IMR-90 (cell line): ENCODE results near the gene METTL4. TPM values are rescaled to one million over a fixed set of nuclear protein-coding genes. Genes with fewer than 3 reads are reported as not detected.

Experiments used
- ATAC-seq: fragments of 200-7000 bp; cut with Tn5 transposase; 2 replicates; pipeline ENCODE4 v1.9.1; 2020; ENCODE audit warnings: low read depth, mild to moderate bottlenecking, moderate library complexity
- BruUV-seq: library from RNA; stranded (reverse); fragments of 400-500 nt; replicated peaks from 2 replicates; lab custom pipeline; 2021; lab: Mats Ljungman, UMichigan
- CTCF ChIA-PET: fragments of 300-600 bp; formaldehyde crosslinking; extraction: SDS; loops from one replicate; lab custom pipeline; 2021; ENCODE audit warnings: antibody characterized with exemption; lab: Yijun Ruan, JAX
- POLR2A ChIA-PET: fragments of 300-600 bp; sonication (Branson Sonifier 250); formaldehyde crosslinking; loops from one replicate; lab custom pipeline; 2022; ENCODE audit warnings: antibody characterized with exemption; ENCODE audit not compliant: unreplicated experiment; lab: Charles Lee
- DNase-seq: peaks from one replicate; pipeline ENCODE4 v3.0.0; 2013
- H2AFZ ChIP-seq: replicated peaks from 2 replicates; pipeline ENCODE3; 2013; ENCODE audit warnings: low read length, mild to moderate bottlenecking; ENCODE audit not compliant: poor library complexity
- H2AK5ac ChIP-seq: 2 replicates; pipeline ENCODE4 v1.6.1; 2013; ENCODE audit warnings: low read depth, low read length, inconsistent platforms
- H2AK9ac ChIP-seq: replicated peaks from 2 replicates; pipeline ENCODE3; 2013; ENCODE audit warnings: mild to moderate bottlenecking, low read depth, low read length, moderate library complexity; ENCODE audit not compliant: poor library complexity
- H2BK120ac ChIP-seq: 2 replicates; pipeline ENCODE4 v1.6.1; 2013; ENCODE audit warnings: low read depth, low read length, inconsistent platforms
- H2BK15ac ChIP-seq: 3 replicates; pipeline ENCODE4 v1.6.1; 2013; ENCODE audit warnings: low read depth, low read length, inconsistent platforms
- H2BK20ac ChIP-seq: 2 replicates; pipeline ENCODE4 v1.6.1; 2013; ENCODE audit warnings: low read depth, mild to moderate bottlenecking, inconsistent platforms, low read length, moderate library complexity
- H2BK5ac ChIP-seq: 2 replicates; pipeline ENCODE4 v1.6.1; 2013; ENCODE audit warnings: mild to moderate bottlenecking, low read depth, low read length, inconsistent platforms; ENCODE audit not compliant: poor library complexity, severe bottlenecking
- H3K14ac ChIP-seq: replicated peaks from 2 replicates; pipeline ENCODE4 v1.6.1; 2013; ENCODE audit warnings: low read depth, low read length, inconsistent platforms
- H3K18ac ChIP-seq: 2 replicates; pipeline ENCODE4 v1.6.1; 2013; ENCODE audit warnings: low read depth, low read length, control low read depth
- H3K23ac ChIP-seq: 2 replicates; pipeline ENCODE4 v1.6.1; 2013; ENCODE audit warnings: low read depth, low read length, inconsistent platforms
- H3K27ac ChIP-seq: 2 replicates; pipeline ENCODE4 v1.5.1; 2013; ENCODE audit warnings: mild to moderate bottlenecking, control low read depth, low read length; ENCODE audit not compliant: insufficient read depth
- H3K27me3 ChIP-seq: 2 replicates; pipeline ENCODE4 v1.6.1; 2013; ENCODE audit warnings: low read length; ENCODE audit not compliant: control insufficient read depth, insufficient read depth
- H3K36me3 ChIP-seq: 2 replicates; pipeline ENCODE4 v1.6.1; 2013; ENCODE audit warnings: low read length, mixed read lengths; ENCODE audit not compliant: control insufficient read depth, insufficient read depth
- H3K4ac ChIP-seq: 2 replicates; pipeline ENCODE4 v1.6.1; 2013; ENCODE audit warnings: low read depth, low read length, inconsistent platforms
- H3K4me1 ChIP-seq: 2 replicates; pipeline ENCODE4 v1.6.1; 2013; ENCODE audit warnings: low read length, mixed read lengths; ENCODE audit not compliant: control insufficient read depth, insufficient read depth
- H3K4me2 ChIP-seq: 2 replicates; pipeline ENCODE4 v1.6.1; 2013; ENCODE audit warnings: low read depth, mild to moderate bottlenecking, control low read depth, low read length, moderate library complexity
- H3K4me3 ChIP-seq: 2 replicates; pipeline ENCODE4 v1.5.1; 2013; ENCODE audit warnings: low read depth, mild to moderate bottlenecking, control low read depth, low read length, moderate library complexity; ENCODE audit not compliant: insufficient read depth
- H3K56ac ChIP-seq: 2 replicates; pipeline ENCODE4 v1.6.1; 2013; ENCODE audit warnings: low read length, inconsistent platforms; ENCODE audit not compliant: insufficient read depth; ENCODE audit errors: extremely low read depth
- H3K79me1 ChIP-seq, 2 experiments: 2 replicates each; pipeline ENCODE4 v1.6.1; 2013; ENCODE audit warnings: low read length in 2 of 2, inconsistent platforms in 1 of 2, low read depth in 1 of 2
- H3K9ac ChIP-seq: 2 replicates; pipeline ENCODE4 v1.6.1; 2013; ENCODE audit warnings: low read depth, low read length, control low read depth
- H3K9me1 ChIP-seq: 2 replicates; pipeline ENCODE4 v1.6.1; 2013; ENCODE audit warnings: low read length, inconsistent platforms; ENCODE audit not compliant: insufficient read depth
- H3K9me3 ChIP-seq: 2 replicates; pipeline ENCODE4 v1.6.1; 2013; ENCODE audit warnings: low read length; ENCODE audit not compliant: control insufficient read depth, insufficient read depth
- H4K20me1 ChIP-seq: 2 replicates; pipeline ENCODE4 v1.6.1; 2013; ENCODE audit warnings: low read length, inconsistent platforms; ENCODE audit not compliant: insufficient read depth
- H4K5ac ChIP-seq: 2 replicates; pipeline ENCODE4 v1.6.1; 2013; ENCODE audit warnings: mild to moderate bottlenecking, low read depth, low read length, control low read depth
- H4K8ac ChIP-seq, 2 experiments: 2 replicates each; pipeline ENCODE4 v1.6.1; 2013; ENCODE audit warnings: low read depth in 2 of 2, low read length in 2 of 2, control low read depth in 1 of 2, inconsistent platforms in 1 of 2
- H4K91ac ChIP-seq: 2 replicates; pipeline ENCODE4 v1.6.1; 2013; ENCODE audit warnings: low read depth, low read length, inconsistent platforms; ENCODE audit not compliant: insufficient read depth
- BHLHE40 ChIP-seq: fragments of 150-350 bp; IDR thresholded peaks from 2 replicates; pipeline ENCODE4 v1.6.1; 2016; ENCODE audit warnings: mild to moderate bottlenecking, low read depth, low read length
- CEBPB ChIP-seq: IDR thresholded peaks from 2 replicates; pipeline ENCODE4 v1.6.1; 2012; ENCODE audit warnings: low read depth, low read length, improper control_type of control experiment
- FOS ChIP-seq: fragments of 150-350 bp; IDR thresholded peaks from 2 replicates; pipeline ENCODE4 v1.6.1; 2016; ENCODE audit warnings: low read depth, low read length
- MAFK ChIP-seq: IDR thresholded peaks from 2 replicates; pipeline ENCODE4 v1.6.1; 2012; ENCODE audit warnings: low read depth, low read length, improper control_type of control experiment
- MAZ ChIP-seq: IDR thresholded peaks from 2 replicates; pipeline ENCODE4 v1.6.1; 2012; ENCODE audit warnings: low read depth, mild to moderate bottlenecking, low read length, improper control_type of control experiment, moderate library complexity, borderline replicate concordance
- MXI1 ChIP-seq: IDR thresholded peaks from 2 replicates; pipeline ENCODE4 v1.6.1; 2012; ENCODE audit warnings: low read depth, mild to moderate bottlenecking, low read length, moderate library complexity, borderline replicate concordance
- NFE2L2 ChIP-seq: fragments of 150-350 bp; IDR thresholded peaks from 2 replicates; pipeline ENCODE4 v1.6.1; 2016; ENCODE audit warnings: low read depth, mild to moderate bottlenecking, low read length
- POLR2A ChIP-seq: IDR thresholded peaks from 2 replicates; pipeline ENCODE4 v1.6.1; 2012; ENCODE audit warnings: mild to moderate bottlenecking, low read depth, low read length
- RAD21 ChIP-seq: IDR thresholded peaks from 2 replicates; pipeline ENCODE4 v1.6.1; 2012; ENCODE audit warnings: low read length, improper control_type of control experiment
- RCOR1 ChIP-seq: IDR thresholded peaks from 2 replicates; pipeline ENCODE4 v1.6.1; 2012; ENCODE audit warnings: mild to moderate bottlenecking, low read length, improper control_type of control experiment; ENCODE audit not compliant: insufficient replicate concordance
- RFX5 ChIP-seq: IDR thresholded peaks from 2 replicates; pipeline ENCODE4 v1.8.0; 2012; ENCODE audit warnings: low read depth, mild to moderate bottlenecking, low read length, moderate library complexity
- SMC3 ChIP-seq: fragments of 150-350 bp; IDR thresholded peaks from 2 replicates; pipeline ENCODE4 v1.6.1; 2016; ENCODE audit warnings: low read depth, mild to moderate bottlenecking, antibody characterized with exemption, low read length, moderate library complexity
- USF2 ChIP-seq: fragments of 150-350 bp; IDR thresholded peaks from 2 replicates; pipeline ENCODE4 v1.6.1; 2017; ENCODE audit warnings: mild to moderate bottlenecking, antibody characterized with exemption, low read length, low read depth
- WGBS, 2 experiments: methylation state at CpG; one replicate each; pipeline versions ENCODE4 v1.1.5 to v1.1.7; 2013; ENCODE audit warnings: missing lambda C conversion rate in 2 of 2; ENCODE audit not compliant: insufficient read length in 1 of 2; ENCODE audit errors: extremely low coverage in 2 of 2; 5-methylcytosine and 5-hydroxymethylcytosine counted together
- dilution Hi-C: fragments of 300-500 bp; cut with HindIII; formaldehyde crosslinking; loops from one replicate; pipeline ENCODE4 v1.14.3; 2018; ENCODE audit warnings: low sequenced_read_pairs; ENCODE audit not compliant: unreplicated experiment
- in situ Hi-C: fragments of 300-500 bp; cut with MboI; formaldehyde crosslinking; loops from 3 replicates; pipeline ENCODE4 v1.14.3; 2019; ENCODE audit warnings: low sequenced_read_pairs, inconsistent platforms, mixed read lengths
- intact Hi-C: fragments of 100-400 bp; cut with micrococcal nuclease; formaldehyde crosslinking; loops from 2 replicates; pipeline ENCODE4 v1.10.0; 2022
- polyA plus RNA-seq, 3 experiments: library from polyadenylated mRNA; depleted of rRNA; stranded (reverse); fragments of >200 nt; gene quantifications; 2 replicates each; pipeline ENCODE4 v1.2.3, GENCODE V29; 2012; ENCODE audit warnings: low replicate concordance in 1 of 3
- total RNA-seq: library from RNA; depleted of rRNA; stranded (reverse); fragments of >200 nt; gene quantifications from 2 replicates; pipeline ENCODE4 v1.2.3, GENCODE V29; 2012
- TF ChIP-seq, protein P1 (sequence below): fragments of 150-350 bp; IDR thresholded peaks from 2 replicates; pipeline ENCODE4 v1.6.1; 2016; ENCODE audit warnings: low read depth, mild to moderate bottlenecking, low read length, moderate library complexity, borderline replicate concordance

Gene METTL4
- total and polyA plus RNA-seq, 2 of the 4 experiments (the other 2 are of a cell fraction), result 4.9 to 5.4 TPM

DNA sequence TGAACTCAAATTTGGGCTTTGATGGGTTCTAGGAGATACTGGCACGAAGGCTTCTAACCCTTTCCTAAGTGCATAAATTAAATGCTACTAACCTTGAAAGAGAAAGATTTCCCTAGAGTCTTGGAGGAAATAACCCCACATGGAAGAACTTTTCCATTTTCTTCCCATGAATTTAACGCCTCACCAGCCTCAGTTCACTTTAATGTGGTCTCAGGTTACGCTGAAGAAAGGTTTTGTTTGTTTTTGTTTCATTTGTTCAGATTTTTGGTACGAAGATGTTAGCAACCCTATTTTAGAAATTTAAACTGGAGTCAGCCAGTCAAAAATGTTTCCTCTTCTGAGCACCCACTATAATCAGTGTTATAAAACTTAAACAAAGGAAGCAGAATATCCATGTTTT lies 30.7 kb downstream of the METTL4 start:
- H3K9me1 ChIP-seq, result no peaks in the 10 kb centered on the region
- H3K4me1 ChIP-seq, result no peaks in the 10 kb centered on the region
- H2BK20ac ChIP-seq, result no peak overlapping the region; the same call in 1 of the 2 replicates
- no peak overlapping the region for H3K4me2 ChIP-seq
- H2AFZ ChIP-seq, result no peak overlapping the region
- H3K56ac ChIP-seq, result no peak overlapping the region
- H3K23ac ChIP-seq, result no peak overlapping the region
- no peak overlapping the region for H2AK9ac ChIP-seq
- ChIA-PET CTCF (interaction anchor here (0.5 kb wide), 1 partner anchor 1617 kb away, joined by 3 read pairs; no protein-coding TSS in a partner anchor), POLR2A (no interaction called here)
- no peak overlapping the region for H3K4me3 ChIP-seq
- H3K14ac ChIP-seq, result 0 out of 2 replicates have a peak overlapping the region, but pooled peaks have one; percentile 42
- H2BK120ac ChIP-seq, result peak overlapping the region; percentile 46; the same call in 1 of the 2 replicates
- BruUV-seq, result no TSS peak
- no peak overlapping the region for H4K8ac ChIP-seq
- TF ChIP-seq, protein P1, sequence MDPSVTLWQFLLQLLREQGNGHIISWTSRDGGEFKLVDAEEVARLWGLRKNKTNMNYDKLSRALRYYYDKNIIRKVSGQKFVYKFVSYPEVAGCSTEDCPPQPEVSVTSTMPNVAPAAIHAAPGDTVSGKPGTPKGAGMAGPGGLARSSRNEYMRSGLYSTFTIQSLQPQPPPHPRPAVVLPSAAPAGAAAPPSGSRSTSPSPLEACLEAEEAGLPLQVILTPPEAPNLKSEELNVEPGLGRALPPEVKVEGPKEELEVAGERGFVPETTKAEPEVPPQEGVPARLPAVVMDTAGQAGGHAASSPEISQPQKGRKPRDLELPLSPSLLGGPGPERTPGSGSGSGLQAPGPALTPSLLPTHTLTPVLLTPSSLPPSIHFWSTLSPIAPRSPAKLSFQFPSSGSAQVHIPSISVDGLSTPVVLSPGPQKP, result no peak
- TF ChIP-seq SMC3 (no peak), USF2 (no peak), FOS (no peak), MXI1 (no peak), MAZ (no peak), NFE2L2 (no peak), CEBPB (no peak), BHLHE40 (no peak), MAFK (no peak), RAD21 (no peak), RCOR1 (no peak), POLR2A (no peak), RFX5 (no peak)
- no CpG with 5 or more reads among the region's 4 CpGs for WGBS, 2 experiments
- no peaks in the 10 kb centered on the region for H3K9me3 ChIP-seq
- H2AK5ac ChIP-seq, result no peak overlapping the region
- H2BK15ac ChIP-seq, result no peak overlapping the region
- intact Hi-C loops, result loop anchor here (10.0 kb wide), 1 partner anchor 1576 kb away; no protein-coding TSS in a partner anchor
- no peak overlapping the region; the same call in 1 of the 2 replicates for H4K91ac ChIP-seq
- H3K9ac ChIP-seq, result no peak overlapping the region
- no peaks in the 10 kb centered on the region for H3K27me3 ChIP-seq
- dilution Hi-C loops, result no loop called here
- H3K4ac ChIP-seq, result no peak overlapping the region
- ATAC-seq (no peak), DNase-seq (no peak)
- no peaks in the 10 kb centered on the region for H3K79me1 ChIP-seq
- in situ Hi-C loops, result loop anchor here (25.0 kb wide), 1 partner anchor 953 kb away; no protein-coding TSS in a partner anchor
- H4K20me1 ChIP-seq, result no peaks in the 10 kb centered on the region
- H2BK5ac ChIP-seq, result no peak overlapping the region
- no peak overlapping the region for H4K5ac ChIP-seq
- no peak overlapping the region for H3K18ac ChIP-seq
- no peaks in the 10 kb centered on the region for H3K36me3 ChIP-seq
- H3K27ac ChIP-seq, result no peak overlapping the region
